Mesothelial cell of epicardium (in vitro differentiated cells): ENCODE data around the gene OR56B4. TPM values are rescaled to one million over a fixed set of nuclear protein-coding genes. Genes with fewer than 3 reads are reported as not detected.
A peak's percentile ranks its signal among the peaks of the same experiment; 100 is the strongest.
"Not testable (repeated sequence)": the region's sequence is repeated elsewhere in the genome, so short reads cannot be mapped to it uniquely, and the experiment has no call there.

Source experiments
- DNase-seq, 2 experiments: peaks; one replicate each; pipeline ENCODE4 v3.0.0; 2021; ENCODE audit warnings: low spot score in 2 of 2; ENCODE audit not compliant: unreplicated experiment in 2 of 2
- H3K27ac Mint-ChIP-seq: 2 replicates; pipeline ENCODE4 v1.8.0; 2021; ENCODE audit warnings: mixed read lengths
- H3K27me3 Mint-ChIP-seq: 2 replicates; pipeline ENCODE4 v1.8.0; 2021; ENCODE audit warnings: low read depth, mixed read lengths
- H3K36me3 Mint-ChIP-seq: 2 replicates; pipeline ENCODE4 v1.8.0; 2021; ENCODE audit warnings: mixed read lengths
- H3K4me1 Mint-ChIP-seq: 2 replicates; pipeline ENCODE4 v1.8.0; 2021; ENCODE audit warnings: mixed read lengths
- H3K4me3 Mint-ChIP-seq: 2 replicates; pipeline ENCODE4 v1.8.0; 2021; ENCODE audit warnings: mild to moderate bottlenecking, moderate library complexity, mixed read lengths
- H3K9me3 Mint-ChIP-seq: 2 replicates; pipeline ENCODE4 v1.8.0; 2021; ENCODE audit warnings: mixed read lengths
- CTCF ChIP-seq: fragments of 200-600 bp; sonication (generic); IDR thresholded peaks from one replicate; pipeline ENCODE4 v1.5.0; 2021; ENCODE audit warnings: antibody characterized with exemption; ENCODE audit not compliant: unreplicated experiment
- total RNA-seq: library from RNA; stranded (reverse); gene quantifications from 3 replicates; pipeline ENCODE4 v1.2.1, GENCODE V29; 2021

Gene OR56B4
- total RNA-seq, 1 donor from 2014 or later = not detected

GRCh38 chr11:6129635-6130034, 22.2 kb downstream of the OR56B4 start:
- TF ChIP-seq CTCF = no peak
- H3K4me3 Mint-ChIP-seq = no peak overlapping the region
- no peaks in the 10 kb centered on the region for H3K36me3 Mint-ChIP-seq
- no peaks in the 10 kb centered on the region for H3K27me3 Mint-ChIP-seq
- H3K27ac Mint-ChIP-seq = no peak overlapping the region
- no peaks in the 10 kb centered on the region for H3K4me1 Mint-ChIP-seq
- no peaks in the 10 kb centered on the region for H3K9me3 Mint-ChIP-seq
- no peak for DNase-seq

GRCh38 chr11:6132431-6132830, 24.9 kb downstream of the OR56B4 start:
- H3K36me3 Mint-ChIP-seq = no peaks in the 10 kb centered on the region
- no peak for TF ChIP-seq CTCF

GRCh38 chr11:6135936-6136335, 28.5 kb downstream of the OR56B4 start:
- not testable (repeated sequence) for H3K27me3 Mint-ChIP-seq, H3K9me3 Mint-ChIP-seq, H3K27ac Mint-ChIP-seq, DNase-seq, H3K36me3 Mint-ChIP-seq, H3K4me3 Mint-ChIP-seq, H3K4me1 Mint-ChIP-seq

More at GRCh38 chr11:6132431-6132830, 24.9 kb downstream of the OR56B4 start:
- Mint-ChIP-seq H3K4me1 (no peaks in the 10 kb centered on the region), H3K9me3 (no peaks in the 10 kb centered on the region), H3K27me3 (no peaks in the 10 kb centered on the region), H3K4me3 (no peak overlapping the region), H3K27ac (no peak overlapping the region)
- no peak for DNase-seq

DNA sequence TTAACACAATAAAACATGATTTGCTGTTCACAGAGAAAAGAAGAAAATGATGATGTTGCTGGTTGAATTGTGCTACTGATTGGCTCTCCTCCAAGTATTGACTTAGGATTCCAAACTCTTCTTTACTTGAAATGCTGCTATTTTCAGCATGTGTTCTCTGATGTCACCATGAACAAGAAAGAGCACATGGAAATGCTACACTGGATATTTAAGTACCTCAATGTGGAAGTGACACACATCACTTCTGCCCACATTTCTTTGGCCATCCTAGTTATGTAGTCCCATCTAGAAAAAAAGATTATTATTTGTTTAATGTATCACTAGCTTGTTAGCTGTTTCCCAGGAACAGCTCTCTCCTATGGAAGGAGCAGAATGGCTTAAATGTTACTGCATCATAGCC, 35.5 kb downstream of the OR56B4 start:
- TF ChIP-seq CTCF = no peak
- H3K4me1 Mint-ChIP-seq = no peaks in the 10 kb centered on the region
- H3K27ac Mint-ChIP-seq = no peak overlapping the region
- no peaks in the 10 kb centered on the region for H3K27me3 Mint-ChIP-seq
- no peaks in the 10 kb centered on the region for H3K36me3 Mint-ChIP-seq
- DNase-seq = no peak
- H3K4me3 Mint-ChIP-seq = no peak overlapping the region
- peaks cover 5% of the 10 kb centered on the region for H3K9me3 Mint-ChIP-seq

DNA sequence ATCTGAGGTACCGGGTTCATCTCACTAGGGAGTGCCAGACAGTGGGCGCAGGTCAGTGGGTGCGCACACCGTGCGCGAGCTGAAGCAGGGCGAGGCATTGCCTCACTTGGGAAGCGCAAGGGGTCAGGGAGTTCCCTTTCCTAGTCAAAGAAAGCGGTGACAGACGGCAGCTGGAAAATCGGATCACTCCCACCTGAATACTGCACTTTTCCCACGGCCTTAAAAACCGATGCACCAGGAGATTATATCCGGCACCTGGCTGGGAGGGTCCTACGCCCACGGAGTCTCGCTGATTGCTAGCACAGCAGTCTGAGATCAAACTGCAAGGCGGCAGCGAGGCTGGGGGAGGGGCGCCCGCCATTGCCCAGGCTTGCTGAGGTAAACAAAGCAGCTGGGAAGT, 36.3 kb downstream of the OR56B4 start:
- H3K4me3 Mint-ChIP-seq = peak overlapping the region; percentile 47
- not testable (repeated sequence) for H3K27me3 Mint-ChIP-seq, H3K36me3 Mint-ChIP-seq, H3K27ac Mint-ChIP-seq, H3K4me1 Mint-ChIP-seq, DNase-seq, H3K9me3 Mint-ChIP-seq

- Mint-ChIP-seq H3K27me3 (no peaks in the 10 kb centered on the region), H3K4me1 (no peaks in the 10 kb centered on the region), H3K4me3 (no peak overlapping the region), H3K36me3 (peaks cover 2% of the 10 kb centered on the region), H3K9me3 (peaks cover 8% of the 10 kb centered on the region), H3K27ac (no peak overlapping the region)
- no peak for TF ChIP-seq CTCF
- DNase-seq = no peak
These were observed 43.6 kb downstream of the OR56B4 start for GRCh38 chr11:6151117-6151516.

GRCh38 chr11:6152126-6152525, 44.6 kb downstream of the OR56B4 start:
- TF ChIP-seq CTCF = no peak
- H3K27ac Mint-ChIP-seq = no peak overlapping the region
- peaks cover 8% of the 10 kb centered on the region for H3K9me3 Mint-ChIP-seq
- H3K4me3 Mint-ChIP-seq = no peak overlapping the region
- peaks cover 2% of the 10 kb centered on the region for H3K36me3 Mint-ChIP-seq
- DNase-seq = no peak
- H3K27me3 Mint-ChIP-seq = no peaks in the 10 kb centered on the region
- H3K4me1 Mint-ChIP-seq = no peaks in the 10 kb centered on the region
